Suprapubic skin (tissue), 4 donors: Measurements from ENCODE around the gene EYA2.

Experiments used
- EP300 ChIP-seq: sonication (generic); formaldehyde crosslinking; IDR thresholded peaks from one replicate; pipeline ENCODE4 v1.6.1; 2017; ENCODE audit warnings: antibody characterized with exemption
- POLR2A ChIP-seq, 2 donors: fragments of 450-650 bp; IDR thresholded peaks; one replicate each; pipeline ENCODE4 v1.6.1; 2017; ENCODE audit warnings: antibody characterized with exemption in 2 of 2, mild to moderate bottlenecking in 2 of 2, moderate library complexity in 2 of 2
- POLR2AphosphoS5 ChIP-seq, 3 donors: sonication (generic); formaldehyde crosslinking; IDR thresholded peaks; one replicate each; pipeline ENCODE4 v1.6.1; 2017; ENCODE audit warnings: antibody characterized with exemption in 3 of 3
- TF ChIP-seq, protein P1 (sequence below), 2 donors: fragments of 200-600 bp in 1 of 2; fragments of 450-650 bp in 1 of 2; sonication (generic) in 1 of 2; IDR thresholded peaks; one replicate each; pipeline ENCODE4 v1.5.1; 2016 to 2019; ENCODE audit warnings: antibody characterized with exemption in 2 of 2, mild to moderate bottlenecking in 1 of 2, moderate library complexity in 1 of 2

DNA sequence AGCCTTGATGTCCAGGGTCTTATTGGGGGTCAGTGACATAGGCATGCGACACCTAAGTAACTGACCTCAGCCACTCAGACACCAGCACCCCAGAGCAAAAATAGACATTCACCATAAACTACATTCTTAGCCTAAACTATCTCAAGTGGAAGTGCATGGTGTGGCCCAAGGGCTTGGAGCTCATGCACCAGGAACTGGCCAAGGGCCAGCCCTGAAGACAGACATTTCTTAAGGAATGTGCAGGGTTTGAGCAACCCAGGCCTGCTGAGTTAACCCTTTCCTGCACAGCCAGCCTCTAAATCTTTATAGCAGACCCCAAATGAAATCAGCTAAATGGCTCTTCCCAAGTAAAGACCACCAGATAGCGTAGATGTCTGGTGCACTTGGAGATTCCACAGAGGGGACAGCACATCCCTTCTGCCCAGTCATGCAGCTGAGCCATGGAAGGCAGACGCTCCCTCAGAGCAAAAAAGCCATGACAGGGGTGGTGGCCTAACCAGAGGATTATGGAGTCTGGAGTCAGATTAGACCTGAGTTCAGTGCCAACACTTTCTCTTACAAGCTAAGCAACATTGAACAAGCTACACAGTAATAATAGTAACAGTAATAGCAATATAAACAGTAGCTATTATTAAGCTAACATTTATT lies 239.3 kb downstream of the EYA2 start:
- TF ChIP-seq, protein P1, sequence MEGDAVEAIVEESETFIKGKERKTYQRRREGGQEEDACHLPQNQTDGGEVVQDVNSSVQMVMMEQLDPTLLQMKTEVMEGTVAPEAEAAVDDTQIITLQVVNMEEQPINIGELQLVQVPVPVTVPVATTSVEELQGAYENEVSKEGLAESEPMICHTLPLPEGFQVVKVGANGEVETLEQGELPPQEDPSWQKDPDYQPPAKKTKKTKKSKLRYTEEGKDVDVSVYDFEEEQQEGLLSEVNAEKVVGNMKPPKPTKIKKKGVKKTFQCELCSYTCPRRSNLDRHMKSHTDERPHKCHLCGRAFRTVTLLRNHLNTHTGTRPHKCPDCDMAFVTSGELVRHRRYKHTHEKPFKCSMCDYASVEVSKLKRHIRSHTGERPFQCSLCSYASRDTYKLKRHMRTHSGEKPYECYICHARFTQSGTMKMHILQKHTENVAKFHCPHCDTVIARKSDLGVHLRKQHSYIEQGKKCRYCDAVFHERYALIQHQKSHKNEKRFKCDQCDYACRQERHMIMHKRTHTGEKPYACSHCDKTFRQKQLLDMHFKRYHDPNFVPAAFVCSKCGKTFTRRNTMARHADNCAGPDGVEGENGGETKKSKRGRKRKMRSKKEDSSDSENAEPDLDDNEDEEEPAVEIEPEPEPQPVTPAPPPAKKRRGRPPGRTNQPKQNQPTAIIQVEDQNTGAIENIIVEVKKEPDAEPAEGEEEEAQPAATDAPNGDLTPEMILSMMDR (IDR thresholded peaks at IDR 0.05) = no peak
- TF ChIP-seq POLR2AphosphoS5 (IDR thresholded peaks at IDR 0.05) (no peak), POLR2A (IDR thresholded peaks at IDR 0.05) (no peak), EP300 (no peak)
